ENCODE measurements around the gene PNMA8A. TPM values are rescaled to one million over a fixed set of nuclear protein-coding genes. Genes with fewer than 3 reads are reported as not detected.

The PNMA8A gene
- total and polyA plus RNA-seq, 2 experiments from 2014 or later, result 17.8 to 21.7 TPM

DNA sequence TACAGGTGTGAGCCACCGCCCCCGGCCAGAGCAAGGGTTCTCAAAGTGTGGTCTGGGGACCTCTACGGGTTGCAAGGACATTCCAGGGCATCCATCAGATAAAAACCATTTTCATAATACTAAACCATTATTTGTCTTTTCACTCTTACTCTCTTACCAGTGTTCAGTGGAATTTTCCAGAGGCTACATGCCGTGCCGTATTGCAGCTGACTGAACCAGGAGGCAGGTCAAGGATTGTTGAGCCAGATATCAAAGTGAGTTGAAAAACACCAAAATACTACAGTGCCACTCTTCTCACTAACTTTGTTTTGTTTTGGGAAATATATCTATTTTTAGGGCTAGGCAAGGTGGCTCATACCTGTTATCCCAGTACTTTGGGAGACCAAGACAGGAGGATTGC lies 31.5 kb upstream of the PNMA8A start (continued):
- TF ChIP-seq, protein P1, sequence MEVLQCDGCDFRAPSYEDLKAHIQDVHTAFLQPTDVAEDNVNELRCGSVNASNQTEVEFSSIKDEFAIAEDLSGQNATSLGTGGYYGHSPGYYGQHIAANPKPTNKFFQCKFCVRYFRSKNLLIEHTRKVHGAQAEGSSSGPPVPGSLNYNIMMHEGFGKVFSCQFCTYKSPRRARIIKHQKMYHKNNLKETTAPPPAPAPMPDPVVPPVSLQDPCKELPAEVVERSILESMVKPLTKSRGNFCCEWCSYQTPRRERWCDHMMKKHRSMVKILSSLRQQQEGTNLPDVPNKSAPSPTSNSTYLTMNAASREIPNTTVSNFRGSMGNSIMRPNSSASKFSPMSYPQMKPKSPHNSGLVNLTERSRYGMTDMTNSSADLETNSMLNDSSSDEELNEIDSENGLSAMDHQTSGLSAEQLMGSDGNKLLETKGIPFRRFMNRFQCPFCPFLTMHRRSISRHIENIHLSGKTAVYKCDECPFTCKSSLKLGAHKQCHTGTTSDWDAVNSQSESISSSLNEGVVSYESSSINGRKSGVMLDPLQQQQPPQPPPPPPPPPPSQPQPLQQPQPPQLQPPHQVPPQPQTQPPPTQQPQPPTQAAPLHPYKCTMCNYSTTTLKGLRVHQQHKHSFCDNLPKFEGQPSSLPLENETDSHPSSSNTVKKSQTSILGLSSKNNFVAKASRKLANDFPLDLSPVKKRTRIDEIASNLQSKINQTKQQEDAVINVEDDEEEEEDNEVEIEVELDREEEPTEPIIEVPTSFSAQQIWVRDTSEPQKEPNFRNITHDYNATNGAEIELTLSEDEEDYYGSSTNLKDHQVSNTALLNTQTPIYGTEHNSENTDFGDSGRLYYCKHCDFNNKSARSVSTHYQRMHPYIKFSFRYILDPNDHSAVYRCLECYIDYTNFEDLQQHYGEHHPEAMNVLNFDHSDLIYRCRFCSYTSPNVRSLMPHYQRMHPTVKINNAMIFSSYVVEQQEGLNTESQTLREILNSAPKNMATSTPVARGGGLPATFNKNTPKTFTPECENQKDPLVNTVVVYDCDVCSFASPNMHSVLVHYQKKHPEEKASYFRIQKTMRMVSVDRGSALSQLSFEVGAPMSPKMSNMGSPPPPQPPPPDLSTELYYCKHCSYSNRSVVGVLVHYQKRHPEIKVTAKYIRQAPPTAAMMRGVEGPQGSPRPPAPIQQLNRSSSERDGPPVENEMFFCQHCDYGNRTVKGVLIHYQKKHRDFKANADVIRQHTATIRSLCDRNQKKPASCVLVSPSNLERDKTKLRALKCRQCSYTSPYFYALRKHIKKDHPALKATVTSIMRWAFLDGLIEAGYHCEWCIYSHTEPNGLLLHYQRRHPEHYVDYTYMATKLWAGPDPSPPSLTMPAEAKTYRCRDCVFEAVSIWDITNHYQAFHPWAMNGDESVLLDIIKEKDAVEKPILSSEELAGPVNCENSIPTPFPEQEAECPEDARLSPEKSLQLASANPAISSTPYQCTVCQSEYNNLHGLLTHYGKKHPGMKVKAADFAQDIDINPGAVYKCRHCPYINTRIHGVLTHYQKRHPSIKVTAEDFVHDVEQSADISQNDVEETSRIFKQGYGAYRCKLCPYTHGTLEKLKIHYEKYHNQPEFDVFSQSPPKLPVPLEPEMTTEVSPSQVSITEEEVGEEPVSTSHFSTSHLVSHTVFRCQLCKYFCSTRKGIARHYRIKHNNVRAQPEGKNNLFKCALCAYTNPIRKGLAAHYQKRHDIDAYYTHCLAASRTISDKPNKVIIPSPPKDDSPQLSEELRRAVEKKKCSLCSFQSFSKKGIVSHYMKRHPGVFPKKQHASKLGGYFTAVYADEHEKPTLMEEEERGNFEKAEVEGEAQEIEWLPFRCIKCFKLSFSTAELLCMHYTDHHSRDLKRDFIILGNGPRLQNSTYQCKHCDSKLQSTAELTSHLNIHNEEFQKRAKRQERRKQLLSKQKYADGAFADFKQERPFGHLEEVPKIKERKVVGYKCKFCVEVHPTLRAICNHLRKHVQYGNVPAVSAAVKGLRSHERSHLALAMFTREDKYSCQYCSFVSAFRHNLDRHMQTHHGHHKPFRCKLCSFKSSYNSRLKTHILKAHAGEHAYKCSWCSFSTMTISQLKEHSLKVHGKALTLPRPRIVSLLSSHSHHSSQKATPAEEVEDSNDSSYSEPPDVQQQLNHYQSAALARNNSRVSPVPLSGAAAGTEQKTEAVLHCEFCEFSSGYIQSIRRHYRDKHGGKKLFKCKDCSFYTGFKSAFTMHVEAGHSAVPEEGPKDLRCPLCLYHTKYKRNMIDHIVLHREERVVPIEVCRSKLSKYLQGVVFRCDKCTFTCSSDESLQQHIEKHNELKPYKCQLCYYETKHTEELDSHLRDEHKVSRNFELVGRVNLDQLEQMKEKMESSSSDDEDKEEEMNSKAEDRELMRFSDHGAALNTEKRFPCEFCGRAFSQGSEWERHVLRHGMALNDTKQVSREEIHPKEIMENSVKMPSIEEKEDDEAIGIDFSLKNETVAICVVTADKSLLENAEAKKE (CRISPR knock-in tag; IDR thresholded peaks at IDR 0.05), result no peak
- TF ChIP-seq, protein P2, sequence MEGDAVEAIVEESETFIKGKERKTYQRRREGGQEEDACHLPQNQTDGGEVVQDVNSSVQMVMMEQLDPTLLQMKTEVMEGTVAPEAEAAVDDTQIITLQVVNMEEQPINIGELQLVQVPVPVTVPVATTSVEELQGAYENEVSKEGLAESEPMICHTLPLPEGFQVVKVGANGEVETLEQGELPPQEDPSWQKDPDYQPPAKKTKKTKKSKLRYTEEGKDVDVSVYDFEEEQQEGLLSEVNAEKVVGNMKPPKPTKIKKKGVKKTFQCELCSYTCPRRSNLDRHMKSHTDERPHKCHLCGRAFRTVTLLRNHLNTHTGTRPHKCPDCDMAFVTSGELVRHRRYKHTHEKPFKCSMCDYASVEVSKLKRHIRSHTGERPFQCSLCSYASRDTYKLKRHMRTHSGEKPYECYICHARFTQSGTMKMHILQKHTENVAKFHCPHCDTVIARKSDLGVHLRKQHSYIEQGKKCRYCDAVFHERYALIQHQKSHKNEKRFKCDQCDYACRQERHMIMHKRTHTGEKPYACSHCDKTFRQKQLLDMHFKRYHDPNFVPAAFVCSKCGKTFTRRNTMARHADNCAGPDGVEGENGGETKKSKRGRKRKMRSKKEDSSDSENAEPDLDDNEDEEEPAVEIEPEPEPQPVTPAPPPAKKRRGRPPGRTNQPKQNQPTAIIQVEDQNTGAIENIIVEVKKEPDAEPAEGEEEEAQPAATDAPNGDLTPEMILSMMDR (conservative IDR thresholded peaks at IDR 0.05; ENCODE audit: low read depth in 2 of 2), result no peak
- no peak for TF ChIP-seq JUNB (IDR thresholded peaks at IDR 0.05; ENCODE audit: unreplicated experiment)
- TF ChIP-seq EZH2 (IDR thresholded peaks at IDR 0.05; ENCODE audit: low read depth, unreplicated experiment), result no peak

DNA sequence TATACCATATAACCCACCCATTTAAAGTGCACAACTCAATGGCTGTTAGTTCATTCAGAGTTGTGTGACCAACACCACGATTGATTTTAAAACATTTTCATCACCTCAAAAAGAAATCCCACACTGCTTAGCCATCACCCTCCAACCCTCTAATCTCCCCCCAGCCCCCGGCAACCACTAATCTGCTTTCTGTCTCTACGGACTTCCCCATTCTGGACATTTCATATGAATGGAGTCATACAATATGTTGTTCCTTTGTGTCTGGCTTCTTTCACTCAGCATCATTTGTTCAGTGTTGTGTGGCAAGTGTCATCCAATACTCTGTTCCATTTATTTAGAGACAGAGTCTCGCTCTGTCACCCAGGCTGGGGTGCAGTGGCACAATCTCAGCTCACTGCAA lies 28.3 kb upstream of the PNMA8A start:
- Histone ChIP-seq H2AFZ (no peak overlapping the region), H3K27ac (ENCODE audit: low read depth) (no peak overlapping the region), H3K36me3 (ENCODE audit: insufficient read depth) (no peaks in the 10 kb centered on the region), H3K4me3 (no peak overlapping the region), H3K79me2 (replicated peaks; ENCODE audit: insufficient read depth) (no peaks in the 10 kb centered on the region), H3K4me1 (ENCODE audit: insufficient read depth) (peaks cover 12% of the 10 kb centered on the region), H3K9me2 (ENCODE audit: insufficient read depth) (no peaks in the 10 kb centered on the region), H3K4me2 (no peak overlapping the region), H3F3A (replicated peaks; ENCODE audit: low read depth) (no peaks in the 10 kb centered on the region), H3K27me3 (ENCODE audit: insufficient read depth) (peaks cover 10% of the 10 kb centered on the region), H4K20me1 (replicated peaks; ENCODE audit: insufficient read depth) (no peaks in the 10 kb centered on the region)
- Mint-ChIP-seq H3K27me3 (ENCODE audit: insufficient read depth, low read depth, poor library complexity) (peaks cover 16% of the 10 kb centered on the region), H3K36me3 (ENCODE audit: low read depth) (no peaks in the 10 kb centered on the region), H3K4me1 (peaks cover under 1% of the 10 kb centered on the region; the same call in 2 of the 3 replicates), H3K27ac (no peak overlapping the region), H3K4me3 (no peak overlapping the region), H3K9me3 (no peaks in the 10 kb centered on the region)
- ATAC-seq (no peak), DNase-seq (ENCODE audit: low spot score) (no peak)
- TF ChIP-seq STAT1 (IDR thresholded peaks at IDR 0.05; ENCODE audit: unreplicated experiment) (no peak), CREB1 (CRISPR knock-in tag; IDR thresholded peaks at IDR 0.05; ENCODE audit: low read depth) (no peak), ZNF331 (CRISPR knock-in tag; IDR thresholded peaks at IDR 0.05; ENCODE audit: low read depth) (no peak), JUNB (IDR thresholded peaks at IDR 0.05; ENCODE audit: unreplicated experiment) (no peak), POLR2AphosphoS5 (IDR thresholded peaks at IDR 0.05; ENCODE audit: low read depth) (no peak), EZH2phosphoT487 (IDR thresholded peaks at IDR 0.05; ENCODE audit: unreplicated experiment) (no peak), EZH2 (IDR thresholded peaks at IDR 0.05; ENCODE audit: low read depth, unreplicated experiment) (no peak), NANOG (IDR thresholded peaks at IDR 0.05; ENCODE audit: borderline replicate concordance) (no peak)
- TF ChIP-seq, protein P3, sequence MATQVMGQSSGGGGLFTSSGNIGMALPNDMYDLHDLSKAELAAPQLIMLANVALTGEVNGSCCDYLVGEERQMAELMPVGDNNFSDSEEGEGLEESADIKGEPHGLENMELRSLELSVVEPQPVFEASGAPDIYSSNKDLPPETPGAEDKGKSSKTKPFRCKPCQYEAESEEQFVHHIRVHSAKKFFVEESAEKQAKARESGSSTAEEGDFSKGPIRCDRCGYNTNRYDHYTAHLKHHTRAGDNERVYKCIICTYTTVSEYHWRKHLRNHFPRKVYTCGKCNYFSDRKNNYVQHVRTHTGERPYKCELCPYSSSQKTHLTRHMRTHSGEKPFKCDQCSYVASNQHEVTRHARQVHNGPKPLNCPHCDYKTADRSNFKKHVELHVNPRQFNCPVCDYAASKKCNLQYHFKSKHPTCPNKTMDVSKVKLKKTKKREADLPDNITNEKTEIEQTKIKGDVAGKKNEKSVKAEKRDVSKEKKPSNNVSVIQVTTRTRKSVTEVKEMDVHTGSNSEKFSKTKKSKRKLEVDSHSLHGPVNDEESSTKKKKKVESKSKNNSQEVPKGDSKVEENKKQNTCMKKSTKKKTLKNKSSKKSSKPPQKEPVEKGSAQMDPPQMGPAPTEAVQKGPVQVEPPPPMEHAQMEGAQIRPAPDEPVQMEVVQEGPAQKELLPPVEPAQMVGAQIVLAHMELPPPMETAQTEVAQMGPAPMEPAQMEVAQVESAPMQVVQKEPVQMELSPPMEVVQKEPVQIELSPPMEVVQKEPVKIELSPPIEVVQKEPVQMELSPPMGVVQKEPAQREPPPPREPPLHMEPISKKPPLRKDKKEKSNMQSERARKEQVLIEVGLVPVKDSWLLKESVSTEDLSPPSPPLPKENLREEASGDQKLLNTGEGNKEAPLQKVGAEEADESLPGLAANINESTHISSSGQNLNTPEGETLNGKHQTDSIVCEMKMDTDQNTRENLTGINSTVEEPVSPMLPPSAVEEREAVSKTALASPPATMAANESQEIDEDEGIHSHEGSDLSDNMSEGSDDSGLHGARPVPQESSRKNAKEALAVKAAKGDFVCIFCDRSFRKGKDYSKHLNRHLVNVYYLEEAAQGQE (IDR thresholded peaks at IDR 0.05; ENCODE audit: unreplicated experiment), result no peak
- TF ChIP-seq, protein P2 (conservative IDR thresholded peaks at IDR 0.05; ENCODE audit: low read depth in 2 of 2), result no peak
